Measurements from ENCODE around the gene NRF1.
"Not testable (repeated sequence)": the region's sequence is repeated elsewhere in the genome, so short reads cannot be mapped to it uniquely, and the experiment has no call there.

Gene NRF1

DNA sequence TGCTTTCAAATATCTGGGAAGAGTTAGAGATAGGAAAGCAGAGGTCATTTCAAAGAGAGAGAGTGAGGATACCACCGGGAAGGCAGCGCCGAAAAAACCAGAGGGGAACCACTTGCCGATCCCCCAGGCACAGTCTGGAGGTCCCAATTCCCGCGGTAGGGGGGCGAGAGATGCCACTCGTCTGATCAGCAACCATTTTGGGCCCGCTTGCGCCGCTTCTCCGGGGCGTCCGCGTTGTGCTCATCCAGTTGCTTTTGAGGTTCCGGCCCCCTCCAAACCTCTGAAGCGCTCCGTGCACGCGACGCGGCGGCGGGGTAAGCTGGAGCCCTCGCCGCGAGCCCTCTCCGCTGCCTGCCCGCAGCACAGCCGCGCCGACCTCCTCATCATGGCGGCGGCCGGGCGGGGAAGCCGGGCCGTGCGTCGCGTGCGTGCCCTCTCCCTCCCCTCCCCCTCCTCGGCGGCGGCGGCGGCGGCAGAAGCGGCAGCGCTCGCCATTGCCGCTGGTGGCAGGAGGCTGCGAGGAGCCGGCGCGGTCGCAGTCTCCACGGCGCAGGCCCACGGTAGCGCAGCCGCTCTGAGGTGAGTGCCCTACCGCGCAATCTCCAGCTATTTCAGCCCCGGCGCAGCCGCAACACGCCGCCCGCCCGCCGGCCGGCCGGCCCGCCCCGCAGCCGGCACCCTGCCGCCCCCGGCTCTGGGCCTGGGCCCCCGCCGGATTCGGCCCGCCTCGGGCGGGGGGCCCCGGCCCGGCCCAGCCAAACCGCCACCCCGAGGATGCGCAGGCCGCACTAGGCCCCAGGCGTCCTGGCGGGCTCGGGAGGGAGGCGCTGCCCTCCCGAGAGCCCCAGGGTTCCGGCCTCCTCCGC lies at the start of gene NRF1:
Gene NRF1 (plus strand): TSS at position 475 of the 866 bp plus-strand sequence. CDS start 45,632 bp downstream, outside the sequence.
- Histone ChIP-seq H3K36me3 (ENCODE audit: insufficient read depth, low read length) (peaks cover 16% of the 10 kb centered on the region), H3K27ac (peak within 1 kb of the TSS; percentile 94), H3K4me3 (peak within 1 kb of the TSS; percentile 85), H3K9me3 (ENCODE audit: low read depth, low read length) (no peaks in the 10 kb centered on the region), H3K9ac (ENCODE audit: insufficient read length) (peak within 1 kb of the TSS; percentile 91)
- no peak for DNase-seq (ENCODE audit: low read depth, low spot score)
- no peak for TF ChIP-seq EZH2 (IDR thresholded peaks at IDR 0.05)
- TF ChIP-seq FOXP2 (optimal IDR thresholded peaks at IDR 0.05; ENCODE audit: control extremely low read depth, extremely low read length, insufficient read depth): peak; percentile 43
- TF ChIP-seq POLR2AphosphoS5 (IDR thresholded peaks at IDR 0.05; ENCODE audit: borderline replicate concordance, low read depth, low read length): peak; percentile 92

DNA sequence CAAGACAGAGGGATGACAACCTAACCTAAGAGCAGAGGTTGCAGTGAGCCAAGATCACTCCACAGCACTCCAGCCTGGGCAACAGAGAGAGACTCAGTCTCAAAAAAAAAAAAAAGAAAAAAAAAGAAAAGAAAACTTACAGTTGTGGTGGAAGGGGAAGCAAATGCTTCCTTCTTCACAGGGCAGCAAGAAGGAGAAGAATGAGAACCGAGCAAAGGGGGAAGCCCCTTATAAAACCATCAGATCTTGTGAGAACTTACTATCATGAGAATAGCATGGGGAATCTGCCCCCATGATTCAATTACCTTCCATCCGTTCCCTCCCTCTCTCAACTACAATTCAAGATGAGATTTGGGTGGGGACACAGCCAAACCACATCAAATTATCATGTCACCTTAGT lies 45.2 kb upstream of the NRF1 start:
- not testable (repeated sequence) for DNase-seq (ENCODE audit: low read depth, low spot score); H3K9ac ChIP-seq (ENCODE audit: insufficient read length); H3K9me3 ChIP-seq (ENCODE audit: low read depth, low read length); H3K36me3 ChIP-seq (ENCODE audit: insufficient read depth, low read length); H3K27ac ChIP-seq; H3K4me3 ChIP-seq

DNA sequence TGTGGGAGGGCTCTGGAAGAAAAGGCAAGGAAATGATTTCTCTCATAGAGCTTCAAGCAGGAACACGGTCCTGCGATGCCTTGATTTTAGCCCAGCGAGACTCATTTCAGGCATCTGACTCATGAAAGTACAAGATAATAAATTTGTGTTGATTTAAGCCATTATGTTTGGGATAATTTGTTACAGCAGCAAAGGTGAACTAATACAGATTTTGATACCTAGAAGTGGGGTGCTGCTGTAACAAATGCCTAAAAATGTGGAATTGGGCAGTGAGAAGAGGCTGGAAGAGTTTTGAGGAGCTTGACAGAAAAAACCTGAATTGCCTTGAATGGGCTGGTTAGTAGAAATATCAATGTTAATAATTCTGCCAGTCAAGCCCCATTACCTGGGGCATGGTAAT lies 44.1 kb upstream of the NRF1 start:
- Histone ChIP-seq H3K9me3 (ENCODE audit: low read depth, low read length) (no peaks in the 10 kb centered on the region), H3K9ac (ENCODE audit: insufficient read length) (no peak overlapping the region), H3K27ac (no peak overlapping the region), H3K4me3 (no peak overlapping the region), H3K36me3 (ENCODE audit: insufficient read depth, low read length) (no peaks in the 10 kb centered on the region)
- TF ChIP-seq EZH2 (IDR thresholded peaks at IDR 0.05) (no peak), POLR2AphosphoS5 (IDR thresholded peaks at IDR 0.05; ENCODE audit: borderline replicate concordance, low read depth, low read length) (no peak), FOXP2 (optimal IDR thresholded peaks at IDR 0.05; ENCODE audit: control extremely low read depth, extremely low read length, insufficient read depth) (no peak)
- no peak for DNase-seq (ENCODE audit: low read depth, low spot score)

DNA sequence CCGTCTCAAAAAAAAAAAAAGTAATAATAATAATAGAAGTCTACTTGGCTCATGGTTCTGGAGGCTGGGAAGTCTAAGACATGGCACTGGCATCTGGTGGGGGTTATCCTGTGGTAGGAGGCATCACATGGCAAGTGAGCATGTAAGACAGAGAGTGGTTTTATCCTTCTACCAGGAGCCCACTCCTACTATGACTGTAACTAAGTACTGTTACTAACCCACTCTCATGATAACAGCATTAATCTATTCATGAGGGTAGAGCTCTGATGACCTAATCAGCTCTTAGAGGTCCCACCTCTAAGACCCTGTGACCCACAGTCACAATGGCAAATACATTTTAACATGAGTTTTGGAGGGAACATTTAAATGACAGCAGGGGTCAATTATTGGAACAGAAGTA lies 43.3 kb upstream of the NRF1 start:
- TF ChIP-seq EZH2 (IDR thresholded peaks at IDR 0.05) (no peak), FOXP2 (optimal IDR thresholded peaks at IDR 0.05; ENCODE audit: control extremely low read depth, extremely low read length, insufficient read depth) (no peak)
- Histone ChIP-seq H3K9me3 (ENCODE audit: low read depth, low read length) (no peaks in the 10 kb centered on the region), H3K36me3 (ENCODE audit: insufficient read depth, low read length) (no peaks in the 10 kb centered on the region), H3K9ac (ENCODE audit: insufficient read length) (no peak overlapping the region), H3K4me3 (no peak overlapping the region), H3K27ac (no peak overlapping the region)
- DNase-seq (ENCODE audit: low read depth, low spot score): no peak

DNA sequence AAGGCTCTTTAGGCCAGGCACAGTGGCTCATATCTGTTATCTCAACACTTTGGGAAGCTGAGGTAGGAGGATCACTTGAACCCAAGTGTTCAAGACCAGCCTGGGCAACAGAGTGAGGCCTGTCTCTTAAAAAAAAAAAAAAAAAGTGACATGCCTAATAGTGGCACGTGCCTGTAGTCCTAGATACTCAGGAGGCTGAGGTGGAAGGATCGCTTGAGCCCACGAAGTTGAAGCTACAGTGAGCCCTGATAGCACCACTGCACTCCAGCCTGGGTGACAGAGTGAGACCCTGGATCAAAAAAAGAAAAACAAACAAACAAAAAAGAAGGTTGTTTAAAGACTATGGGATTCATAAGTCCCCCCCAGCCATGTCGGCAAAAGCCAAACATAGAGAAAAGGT lies 42.2 kb upstream of the NRF1 start:
- TF ChIP-seq POLR2AphosphoS5 (IDR thresholded peaks at IDR 0.05; ENCODE audit: borderline replicate concordance, low read depth, low read length) (no peak), FOXP2 (optimal IDR thresholded peaks at IDR 0.05; ENCODE audit: control extremely low read depth, extremely low read length, insufficient read depth) (no peak), EZH2 (IDR thresholded peaks at IDR 0.05) (no peak)
- Histone ChIP-seq H3K4me3 (no peak overlapping the region), H3K36me3 (ENCODE audit: insufficient read depth, low read length) (no peaks in the 10 kb centered on the region), H3K9me3 (ENCODE audit: low read depth, low read length) (no peaks in the 10 kb centered on the region), H3K9ac (ENCODE audit: insufficient read length) (no peak overlapping the region), H3K27ac (no peak overlapping the region)
- DNase-seq (ENCODE audit: low read depth, low spot score): no peak

DNA sequence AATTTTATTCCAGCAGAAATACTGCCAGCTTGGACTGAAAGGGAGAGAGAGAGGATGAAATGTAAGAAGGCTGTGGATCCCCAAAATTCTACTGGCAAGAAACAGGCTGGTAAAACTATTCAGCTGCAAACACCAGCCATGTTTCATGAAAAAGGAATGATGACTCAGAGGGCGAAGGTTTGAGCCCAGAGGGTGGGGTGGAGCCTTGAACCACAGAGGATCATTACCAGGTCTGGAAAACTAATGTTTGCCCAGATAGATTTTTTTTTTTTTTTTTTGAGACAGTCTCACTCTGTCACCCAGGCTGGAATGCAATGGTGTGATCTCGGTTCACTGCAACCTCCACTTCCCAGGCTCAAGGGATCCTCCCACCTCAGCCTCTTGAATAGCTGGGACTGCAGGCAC lies 41.7 kb upstream of the NRF1 start:
- H3K27ac ChIP-seq: no peak overlapping the region
- H3K4me3 ChIP-seq: no peak overlapping the region
- no peak for TF ChIP-seq POLR2AphosphoS5 (IDR thresholded peaks at IDR 0.05; ENCODE audit: borderline replicate concordance, low read depth, low read length)
- no peak for TF ChIP-seq FOXP2 (optimal IDR thresholded peaks at IDR 0.05; ENCODE audit: control extremely low read depth, extremely low read length, insufficient read depth)
- no peak for TF ChIP-seq EZH2 (IDR thresholded peaks at IDR 0.05)
- no peaks in the 10 kb centered on the region for H3K36me3 ChIP-seq (ENCODE audit: insufficient read depth, low read length)
- DNase-seq (ENCODE audit: low read depth, low spot score): no peak
- no peak overlapping the region for H3K9ac ChIP-seq (ENCODE audit: insufficient read length)
- H3K9me3 ChIP-seq (ENCODE audit: low read depth, low read length): no peaks in the 10 kb centered on the region

DNA sequence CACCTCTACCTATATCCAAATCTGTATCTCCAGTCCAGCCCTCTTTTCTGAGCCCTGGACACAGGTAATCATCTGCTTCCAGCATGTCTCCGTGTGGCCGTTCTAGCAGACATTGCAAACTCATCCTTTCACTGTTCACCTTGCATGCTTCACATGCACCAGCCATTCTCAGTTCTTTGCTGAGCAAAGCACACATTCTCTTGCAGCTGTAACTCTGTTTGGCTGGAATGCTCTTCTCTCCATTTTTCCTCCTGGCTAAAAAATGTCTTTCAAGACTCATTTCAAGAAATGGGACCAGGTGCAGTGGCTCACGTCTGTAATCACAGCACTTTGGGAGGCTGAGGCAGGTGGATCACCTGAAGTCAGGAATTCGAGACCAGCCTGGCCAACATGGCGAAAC lies 40.3 kb upstream of the NRF1 start:
- DNase-seq (ENCODE audit: low read depth, low spot score): no peak
- Histone ChIP-seq H3K9ac (ENCODE audit: insufficient read length) (no peak overlapping the region), H3K36me3 (ENCODE audit: insufficient read depth, low read length) (no peaks in the 10 kb centered on the region), H3K9me3 (ENCODE audit: low read depth, low read length) (no peaks in the 10 kb centered on the region), H3K4me3 (no peak overlapping the region), H3K27ac (no peak overlapping the region)
- TF ChIP-seq EZH2 (IDR thresholded peaks at IDR 0.05) (no peak), FOXP2 (optimal IDR thresholded peaks at IDR 0.05; ENCODE audit: control extremely low read depth, extremely low read length, insufficient read depth) (no peak), POLR2AphosphoS5 (IDR thresholded peaks at IDR 0.05; ENCODE audit: borderline replicate concordance, low read depth, low read length) (no peak)

DNA sequence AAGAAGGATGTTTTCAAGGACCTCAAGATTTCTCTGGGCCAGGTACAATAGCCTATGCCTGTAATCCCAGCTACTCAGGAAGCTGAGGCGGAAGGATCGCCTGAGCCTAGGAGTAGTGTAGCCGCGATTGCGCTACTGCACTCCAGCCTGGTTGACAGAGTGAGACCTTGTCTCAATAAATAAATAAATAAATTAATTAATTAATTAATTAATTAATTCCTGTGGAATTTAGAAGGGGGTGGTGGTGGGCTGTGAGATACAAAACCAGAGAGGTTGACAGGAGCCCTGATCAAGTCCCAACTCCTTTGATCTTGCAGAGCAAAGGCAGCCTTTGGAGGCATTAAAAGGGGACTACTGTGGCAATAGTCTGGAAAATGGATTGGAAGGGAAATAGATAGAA lies 39.3 kb upstream of the NRF1 start:
- H3K27ac ChIP-seq: no peak overlapping the region
- no peak for DNase-seq (ENCODE audit: low read depth, low spot score)
- no peak overlapping the region for H3K9ac ChIP-seq (ENCODE audit: insufficient read length)
- H3K9me3 ChIP-seq (ENCODE audit: low read depth, low read length): no peaks in the 10 kb centered on the region
- no peaks in the 10 kb centered on the region for H3K36me3 ChIP-seq (ENCODE audit: insufficient read depth, low read length)
- TF ChIP-seq EZH2 (IDR thresholded peaks at IDR 0.05) (no peak), POLR2AphosphoS5 (IDR thresholded peaks at IDR 0.05; ENCODE audit: borderline replicate concordance, low read depth, low read length) (no peak), FOXP2 (optimal IDR thresholded peaks at IDR 0.05; ENCODE audit: control extremely low read depth, extremely low read length, insufficient read depth) (no peak)
- no peak overlapping the region for H3K4me3 ChIP-seq

DNA sequence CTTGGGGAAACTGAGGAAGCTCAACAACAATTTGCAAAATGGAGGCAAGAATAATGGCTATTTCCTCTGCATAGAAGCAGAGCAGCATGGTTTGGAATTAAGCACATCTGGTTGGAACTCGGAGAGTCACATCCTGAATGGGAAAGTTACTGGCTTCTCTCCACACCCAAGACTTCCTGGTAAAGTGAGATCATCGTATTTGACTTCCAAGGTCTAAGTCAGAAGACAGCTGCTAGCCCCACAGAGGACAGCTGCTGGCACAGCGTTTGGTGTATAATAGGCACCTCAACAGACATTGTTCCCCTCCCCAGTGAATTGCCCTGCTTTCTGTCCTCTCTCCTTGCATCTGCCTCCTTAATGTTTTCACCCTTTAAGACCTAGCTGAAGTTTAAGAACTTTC lies 37.0 kb upstream of the NRF1 start:
- DNase-seq (ENCODE audit: low read depth, low spot score): no peak
- Histone ChIP-seq H3K9ac (ENCODE audit: insufficient read length) (no peak overlapping the region), H3K4me3 (no peak overlapping the region), H3K36me3 (ENCODE audit: insufficient read depth, low read length) (no peaks in the 10 kb centered on the region), H3K27ac (no peak overlapping the region), H3K9me3 (ENCODE audit: low read depth, low read length) (no peaks in the 10 kb centered on the region)
- TF ChIP-seq FOXP2 (optimal IDR thresholded peaks at IDR 0.05; ENCODE audit: control extremely low read depth, extremely low read length, insufficient read depth) (no peak), EZH2 (IDR thresholded peaks at IDR 0.05) (no peak)

Measured in SK-N-MC (cell line).